GM12864 (cell line): ENCODE data around the gene AMPD2.

Experiments used
- DNase-seq: peaks from one replicate; pipeline ENCODE4 v3.0.0-alpha.2; 2011; ENCODE audit warnings: low read depth
- H3K4me3 ChIP-seq: 2 replicates; pipeline ENCODE4 v1.5.1; 2011; ENCODE audit warnings: mild to moderate bottlenecking, low read depth, low read length, control low read depth
- CTCF ChIP-seq: IDR thresholded peaks from 2 replicates; pipeline ENCODE4 v1.5.1; 2011; ENCODE audit warnings: low read depth, mild to moderate bottlenecking, moderate library complexity, low read length, control low read depth, inconsistent platforms; ENCODE audit errors: missing control alignments

The AMPD2 gene

DNA sequence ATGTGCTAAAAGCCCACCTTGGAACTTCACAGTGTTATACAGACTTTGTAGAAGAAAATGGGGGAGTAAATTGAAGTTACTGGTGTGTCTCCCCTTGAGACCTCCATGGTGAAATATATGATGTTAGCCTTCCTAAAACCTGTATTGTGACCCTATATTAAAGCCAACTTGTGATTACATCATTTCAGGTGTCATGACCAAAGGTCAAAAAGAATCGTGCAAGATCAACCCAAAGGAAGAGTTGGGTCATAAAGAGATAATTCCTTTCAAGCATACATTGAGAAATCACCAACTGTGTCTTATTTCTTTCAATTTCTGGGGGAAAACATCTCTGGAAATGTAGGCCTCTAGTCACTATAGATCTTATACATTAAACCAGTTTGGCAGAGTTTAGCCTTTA is 34.9 kb upstream of the AMPD2 start:
- no peak for DNase-seq
- TF ChIP-seq CTCF = no peak
- no peak overlapping the region for H3K4me3 ChIP-seq

GRCh38 chr1:109586055-109586454 is 33.6 kb upstream of the AMPD2 start:
- no peak for DNase-seq
- no peak overlapping the region for H3K4me3 ChIP-seq
- no peak for TF ChIP-seq CTCF

DNA sequence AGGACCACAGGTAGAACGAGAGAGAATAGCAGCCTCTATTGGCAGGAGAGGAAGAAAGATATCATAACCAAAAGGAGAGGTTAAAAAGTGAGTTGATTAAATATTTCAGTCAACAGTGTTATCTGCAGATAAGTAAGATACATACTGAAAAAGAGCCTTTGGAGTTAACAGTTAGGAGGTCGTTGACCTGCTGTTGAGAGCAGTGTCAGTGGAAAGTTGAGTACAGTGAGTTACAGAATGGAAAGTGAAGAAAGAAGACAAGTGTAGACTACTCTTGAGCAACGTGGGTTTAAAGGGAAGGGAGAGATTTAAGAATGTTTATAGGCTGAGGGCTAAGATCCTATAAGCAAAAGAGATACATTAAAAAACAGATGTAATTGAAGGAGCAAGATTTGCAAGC is 30.5 kb upstream of the AMPD2 start:
- TF ChIP-seq CTCF = no peak
- no peak overlapping the region for H3K4me3 ChIP-seq
- DNase-seq = no peak

GRCh38 chr1:109589679-109590078 is 30.0 kb upstream of the AMPD2 start:
- H3K4me3 ChIP-seq = no peak overlapping the region
- TF ChIP-seq CTCF = no peak
- DNase-seq = no peak

DNA sequence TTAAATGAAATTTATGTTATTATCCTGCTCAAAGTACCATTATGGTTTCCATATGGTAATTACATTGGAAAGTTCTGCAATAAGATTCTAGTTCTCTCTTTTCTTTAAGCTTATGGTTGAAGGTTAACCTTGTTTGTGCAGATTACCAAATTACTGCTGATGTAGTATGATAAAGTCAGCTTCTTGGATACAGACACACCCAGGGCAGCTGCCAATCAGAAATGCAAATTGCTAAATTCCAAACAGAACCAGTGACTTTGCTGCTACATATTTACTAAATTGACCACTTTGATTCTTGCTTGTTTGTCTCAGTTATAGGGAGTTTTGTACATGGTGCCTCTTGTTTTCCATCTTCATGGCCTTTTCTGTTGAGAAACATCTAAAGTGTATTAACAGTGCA is 26.7 kb upstream of the AMPD2 start:
- H3K4me3 ChIP-seq = no peak overlapping the region
- no peak for DNase-seq
- no peak for TF ChIP-seq CTCF

GRCh38 chr1:109595531-109595930 is 24.1 kb upstream of the AMPD2 start:
- no peak for TF ChIP-seq CTCF
- no peak overlapping the region for H3K4me3 ChIP-seq
- DNase-seq = no peak

- no peak overlapping the region for H3K4me3 ChIP-seq
- no peak for TF ChIP-seq CTCF
- no peak for DNase-seq
Observed at GRCh38 chr1:109598156-109598555, 21.5 kb upstream of the AMPD2 start.
